SK-N-SH (cell line): ENCODE results near the gene DTX3L.

ENCODE experiments used
- CTCF ChIP-seq: fragments of 200-600 bp; sonication (generic); IDR thresholded peaks from 2 replicates; pipeline ENCODE4 v1.6.1; 2017; ENCODE audit warnings: antibody characterized with exemption, mild to moderate bottlenecking, moderate library complexity
- EZH2phosphoT487 ChIP-seq: fragments of 200-600 bp; sonication (generic); IDR thresholded peaks from 2 replicates; pipeline ENCODE4 v1.6.1; 2017; ENCODE audit warnings: low read depth, mixed run types, mild to moderate bottlenecking, antibody characterized with exemption, moderate library complexity, borderline replicate concordance
- POLR2AphosphoS5 ChIP-seq: IDR thresholded peaks from 2 replicates; pipeline ENCODE4 v1.6.1; 2012; ENCODE audit warnings: low read depth, low read length
- SMC3 ChIP-seq: IDR thresholded peaks from 2 replicates; pipeline ENCODE4 v1.6.1; 2012; ENCODE audit warnings: low read depth, low read length, improper control_type of control experiment
- ZBTB33 ChIP-seq: IDR thresholded peaks from 2 replicates; pipeline ENCODE4 v1.4.0; 2012; ENCODE audit warnings: low read depth, borderline replicate concordance

GRCh38 chr3:122548619-122549018, 15.5 kb upstream of the DTX3L start:
- TF ChIP-seq EZH2phosphoT487 (no peak), CTCF (no peak), ZBTB33 (no peak), POLR2AphosphoS5 (no peak), SMC3 (no peak)
